Bronchial epithelial cell (primary cell): ENCODE results near the gene MAPK6. TPM values are rescaled to one million over a fixed set of nuclear protein-coding genes. Genes with fewer than 3 reads are reported as not detected.
"Not testable (repeated sequence)": the region's sequence is repeated elsewhere in the genome, so short reads cannot be mapped to it uniquely, and the experiment has no call there.

Experiments
- DNase-seq: peaks from one replicate; pipeline ENCODE4 v3.0.0-alpha.2; 2010; ENCODE audit warnings: low read depth
- FAIRE-seq: peaks from 2 replicates; lab custom pipeline; 2011; peaks lifted over from hg19 to GRCh38; lab: Jason Lieb, UNC
- H3K27me3 ChIP-seq: 2 replicates; pipeline ENCODE4 v1.5.1; 2011; ENCODE audit warnings: low read length; ENCODE audit not compliant: control insufficient read depth, insufficient read depth
- H3K36me3 ChIP-seq: 2 replicates; pipeline ENCODE4 v1.5.1; 2011; ENCODE audit warnings: low read length; ENCODE audit not compliant: control insufficient read depth, insufficient read depth
- H3K4me3 ChIP-seq: 2 replicates; pipeline ENCODE4 v1.5.1; 2011; ENCODE audit warnings: mild to moderate bottlenecking, low read depth, low read length, control low read depth
- total RNA-seq: library from RNA; depleted of rRNA; stranded (reverse); fragments of >200 nt; gene quantifications from 2 replicates; pipeline ENCODE4 v1.2.1, GENCODE V29; 2014
- TF ChIP-seq, protein P1 (sequence below): IDR thresholded peaks from 2 replicates; pipeline ENCODE4 v1.5.1; 2011; ENCODE audit warnings: mild to moderate bottlenecking, moderate library complexity, low read length, control low read depth, inconsistent platforms; ENCODE audit not compliant: insufficient read depth, severe bottlenecking

MAPK6 gene
- total RNA-seq, 1 donor from 2014 or later: 156 TPM

DNA sequence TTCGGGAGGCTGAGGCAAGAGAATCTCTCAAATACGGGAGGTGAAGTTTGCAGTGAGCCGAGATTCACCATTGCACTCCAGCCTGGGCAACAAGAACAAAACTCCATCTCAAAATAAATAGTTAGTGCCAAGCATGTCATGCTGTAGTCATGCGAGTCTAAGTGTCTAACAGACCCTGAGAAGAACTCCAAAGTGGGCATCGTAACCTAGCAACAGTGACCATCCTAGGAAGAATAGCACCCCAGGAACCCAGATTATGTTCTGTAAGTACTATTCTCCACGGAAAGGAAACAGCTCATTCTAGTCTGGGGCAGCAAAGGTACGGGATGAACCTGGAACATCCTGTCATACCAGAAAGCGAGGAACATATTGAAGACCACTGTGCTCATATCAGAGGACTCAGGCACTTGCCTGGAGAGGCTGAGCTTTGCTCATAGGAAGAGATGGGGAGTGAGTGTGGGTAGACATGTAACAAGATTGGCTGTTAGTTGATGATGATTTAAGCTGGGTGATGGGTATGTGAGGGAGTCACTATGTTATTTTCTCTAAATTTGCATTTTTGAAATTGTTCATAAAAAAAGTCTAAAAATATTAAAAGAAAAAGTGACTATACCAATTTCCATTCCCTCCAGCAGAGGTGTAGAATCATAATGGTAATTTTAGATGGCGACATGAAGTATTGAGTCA lies 61.8 kb downstream of the MAPK6 start:
- no peak for FAIRE-seq
- no peaks in the 10 kb centered on the region for H3K27me3 ChIP-seq
- peaks cover 1% of the 10 kb centered on the region for H3K36me3 ChIP-seq
- no peak overlapping the region for H3K4me3 ChIP-seq
- DNase-seq: no peak
- TF ChIP-seq, protein P1, sequence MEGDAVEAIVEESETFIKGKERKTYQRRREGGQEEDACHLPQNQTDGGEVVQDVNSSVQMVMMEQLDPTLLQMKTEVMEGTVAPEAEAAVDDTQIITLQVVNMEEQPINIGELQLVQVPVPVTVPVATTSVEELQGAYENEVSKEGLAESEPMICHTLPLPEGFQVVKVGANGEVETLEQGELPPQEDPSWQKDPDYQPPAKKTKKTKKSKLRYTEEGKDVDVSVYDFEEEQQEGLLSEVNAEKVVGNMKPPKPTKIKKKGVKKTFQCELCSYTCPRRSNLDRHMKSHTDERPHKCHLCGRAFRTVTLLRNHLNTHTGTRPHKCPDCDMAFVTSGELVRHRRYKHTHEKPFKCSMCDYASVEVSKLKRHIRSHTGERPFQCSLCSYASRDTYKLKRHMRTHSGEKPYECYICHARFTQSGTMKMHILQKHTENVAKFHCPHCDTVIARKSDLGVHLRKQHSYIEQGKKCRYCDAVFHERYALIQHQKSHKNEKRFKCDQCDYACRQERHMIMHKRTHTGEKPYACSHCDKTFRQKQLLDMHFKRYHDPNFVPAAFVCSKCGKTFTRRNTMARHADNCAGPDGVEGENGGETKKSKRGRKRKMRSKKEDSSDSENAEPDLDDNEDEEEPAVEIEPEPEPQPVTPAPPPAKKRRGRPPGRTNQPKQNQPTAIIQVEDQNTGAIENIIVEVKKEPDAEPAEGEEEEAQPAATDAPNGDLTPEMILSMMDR: no peak

DNA sequence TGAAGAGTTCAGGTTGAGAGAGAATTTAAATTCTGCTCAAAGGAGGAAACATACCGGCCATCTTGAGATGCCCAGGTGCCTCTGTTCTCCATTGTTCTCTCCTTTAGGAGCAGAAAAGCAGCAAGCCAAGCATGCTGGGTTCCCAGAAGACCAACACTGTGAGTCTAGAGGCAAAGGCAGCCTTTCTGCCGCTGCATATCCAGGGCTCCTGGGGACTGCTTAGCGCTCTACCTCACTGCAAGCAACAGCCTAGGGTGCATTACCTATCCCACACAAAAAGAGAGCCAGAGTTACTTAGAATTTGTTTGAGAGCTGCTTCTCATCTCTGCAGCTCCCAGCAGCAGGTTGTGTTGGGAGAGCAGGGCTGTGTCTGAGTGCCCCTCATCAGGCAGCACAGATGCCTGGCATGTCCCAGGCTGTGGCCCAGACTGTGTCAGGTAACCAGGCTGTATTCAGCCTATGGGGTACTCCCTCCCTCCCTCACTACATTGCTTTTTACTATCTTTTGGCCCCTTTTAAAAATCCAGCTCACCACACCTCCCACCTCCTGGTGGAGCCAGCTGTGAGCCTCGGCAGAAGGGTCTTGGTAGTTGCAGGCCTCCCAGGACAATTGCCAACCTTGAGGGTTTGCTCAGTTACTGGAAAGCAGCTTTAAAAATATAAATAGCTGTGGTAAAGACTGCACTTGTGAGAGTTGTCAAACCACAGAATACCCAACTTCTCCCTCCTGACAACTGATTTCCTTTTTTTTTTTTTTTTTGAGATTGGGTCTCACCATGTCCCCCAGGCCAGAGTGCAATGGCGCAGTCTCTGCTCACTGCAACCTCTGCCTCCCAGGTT lies 63.4 kb downstream of the MAPK6 start:
- FAIRE-seq (no peak), DNase-seq (no peak)
- Histone ChIP-seq H3K4me3 (no peak overlapping the region), H3K27me3 (no peaks in the 10 kb centered on the region), H3K36me3 (peaks cover 1% of the 10 kb centered on the region)
- TF ChIP-seq, protein P1: no peak

DNA sequence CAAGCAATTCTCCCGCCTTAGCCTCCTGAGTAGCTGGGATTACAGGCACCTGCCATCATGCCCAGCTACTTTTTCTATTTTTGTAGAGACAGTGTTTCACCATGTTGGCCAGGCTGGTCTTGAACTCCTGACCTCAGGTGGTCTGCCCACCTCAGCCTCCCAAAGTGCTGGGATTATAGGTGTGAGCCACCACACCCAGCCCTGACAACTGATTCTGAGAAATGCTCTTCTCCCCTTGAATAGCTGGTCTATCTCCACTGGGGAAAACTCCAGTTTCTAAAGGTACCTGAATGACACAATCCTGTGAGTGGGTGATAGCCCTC lies 64.0 kb downstream of the MAPK6 start:
- not testable (repeated sequence) for H3K4me3 ChIP-seq, FAIRE-seq, H3K36me3 ChIP-seq, DNase-seq, H3K27me3 ChIP-seq

DNA sequence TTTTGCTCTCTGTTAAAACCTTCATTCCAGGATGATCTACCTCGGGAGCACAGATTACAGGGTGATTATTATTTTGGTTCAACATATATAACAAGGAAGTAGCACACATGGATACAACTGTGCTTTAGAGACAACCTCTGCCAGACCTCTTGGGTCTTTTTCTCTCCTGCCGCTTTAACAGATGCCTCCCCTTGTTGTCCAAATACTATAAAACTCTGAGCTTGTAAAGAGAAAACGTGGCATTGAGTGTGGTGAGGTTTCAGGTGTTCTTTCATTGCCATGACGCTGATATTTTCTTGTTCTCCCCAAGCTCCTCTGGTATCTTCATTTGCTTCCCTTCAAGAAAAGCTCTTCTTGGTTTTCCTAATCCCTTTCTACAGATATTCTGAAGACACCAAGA lies 64.6 kb downstream of the MAPK6 start:
- DNase-seq: no peak
- FAIRE-seq: no peak
- Histone ChIP-seq H3K4me3 (no peak overlapping the region), H3K27me3 (no peaks in the 10 kb centered on the region), H3K36me3 (peaks cover 1% of the 10 kb centered on the region)
- TF ChIP-seq, protein P1: no peak

DNA sequence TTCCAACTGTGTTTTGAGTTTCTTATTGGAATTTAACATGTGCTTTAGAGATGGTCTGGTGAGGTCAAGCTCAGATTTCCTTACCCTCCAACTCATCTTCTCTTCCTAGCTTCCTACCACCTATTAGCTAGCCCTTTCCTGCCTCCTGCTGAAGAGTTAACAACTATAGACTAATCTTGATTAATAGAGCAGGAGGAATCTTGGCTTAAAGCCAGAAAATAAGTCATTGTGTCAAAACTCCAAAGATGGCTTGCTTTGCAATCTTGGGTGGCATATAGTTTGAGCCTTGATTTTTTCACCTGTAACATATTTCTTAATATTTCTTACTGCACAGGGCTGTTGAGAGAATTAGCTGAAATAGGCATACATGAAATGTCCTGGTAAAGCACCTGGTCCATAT lies 66.3 kb downstream of the MAPK6 start:
- Histone ChIP-seq H3K27me3 (no peaks in the 10 kb centered on the region), H3K4me3 (no peak overlapping the region), H3K36me3 (peaks cover 1% of the 10 kb centered on the region)
- DNase-seq: peak; percentile 63
- no peak for FAIRE-seq
- TF ChIP-seq, protein P1: no peak

DNA sequence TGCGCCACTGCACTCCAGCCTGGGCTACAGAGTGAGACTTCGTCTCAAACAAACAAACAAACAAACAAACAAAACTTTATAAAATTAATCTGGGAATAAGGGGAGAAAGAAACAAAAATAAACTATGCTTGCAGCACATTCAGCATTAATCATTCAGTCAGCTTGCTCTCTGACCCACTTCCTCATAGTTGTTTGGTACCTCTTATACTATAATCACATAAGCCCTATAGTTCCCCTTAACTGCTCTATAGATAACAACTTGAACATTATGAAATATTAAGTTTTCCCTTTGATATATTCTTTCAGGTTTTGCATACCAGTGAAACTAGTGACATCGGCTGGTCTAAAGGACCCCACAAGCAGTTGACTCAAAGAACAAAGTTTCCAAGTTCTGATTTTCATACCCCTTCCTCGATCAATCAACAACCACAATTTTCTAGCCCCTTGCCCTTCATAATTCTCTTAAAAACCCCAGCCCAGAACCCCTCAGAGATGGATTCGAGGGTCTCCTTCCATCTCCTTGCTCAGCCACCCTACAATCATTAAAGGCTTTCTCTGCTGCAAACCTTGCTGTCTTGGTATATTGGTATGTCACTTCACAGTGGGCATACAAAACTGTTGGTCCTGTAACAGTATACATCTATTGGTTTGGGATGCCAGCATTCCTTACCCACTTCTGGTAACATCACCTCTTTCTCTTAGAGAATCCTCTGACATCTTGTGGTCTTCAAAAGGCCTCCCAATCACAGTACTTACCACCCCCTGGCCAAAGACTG lies 67.2 kb downstream of the MAPK6 start:
- H3K36me3 ChIP-seq: no peaks in the 10 kb centered on the region
- DNase-seq: no peak
- H3K27me3 ChIP-seq: no peaks in the 10 kb centered on the region
- no peak overlapping the region for H3K4me3 ChIP-seq
- FAIRE-seq: no peak
- TF ChIP-seq, protein P1: no peak
